GM12865 (cell line): ENCODE results near the gene GET3.

ENCODE experiments used
- DNase-seq: peaks from one replicate; pipeline ENCODE4 v3.0.0; 2010; ENCODE audit warnings: low read depth
- H3K4me3 ChIP-seq: 2 replicates; pipeline ENCODE4 v1.5.1; 2011; ENCODE audit warnings: mild to moderate bottlenecking, low read depth, low read length, control low read depth
- CTCF ChIP-seq: IDR thresholded peaks from 2 replicates; pipeline ENCODE4 v1.5.1; 2011; ENCODE audit warnings: low read length, control low read depth, low read depth, inconsistent platforms; ENCODE audit not compliant: insufficient read depth; ENCODE audit errors: missing control alignments

Gene GET3

DNA sequence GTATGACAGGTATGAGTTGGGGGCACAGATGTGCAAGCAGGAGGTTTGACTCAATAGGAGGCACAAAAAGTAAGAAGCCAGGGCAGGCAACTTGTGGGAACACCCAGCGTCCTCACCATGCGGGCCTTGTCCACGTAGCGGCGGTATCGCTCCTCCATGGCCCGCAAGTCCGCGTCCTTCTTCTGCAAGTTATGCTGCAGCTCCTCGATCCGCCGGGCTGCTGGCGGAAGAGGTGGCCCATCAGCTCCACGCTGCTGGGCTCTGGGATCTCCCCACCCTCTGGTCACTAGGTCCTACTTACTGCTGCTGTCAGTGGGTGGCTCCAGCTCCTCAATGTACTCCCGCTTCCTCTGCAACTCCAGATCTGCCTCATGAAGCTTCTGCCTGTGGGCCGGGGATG lies 27.4 kb downstream of the GET3 start:
- no peak for DNase-seq
- no peak overlapping the region for H3K4me3 ChIP-seq
- no peak for TF ChIP-seq CTCF

- peak overlapping the region; percentile 28; the same call in 1 of the 2 replicates for H3K4me3 ChIP-seq
- DNase-seq: peak; percentile 84
- peak; percentile 85 for TF ChIP-seq CTCF
Measured at GRCh38 chr19:12766051-12766521, 28.8 kb downstream of the GET3 start.

DNA sequence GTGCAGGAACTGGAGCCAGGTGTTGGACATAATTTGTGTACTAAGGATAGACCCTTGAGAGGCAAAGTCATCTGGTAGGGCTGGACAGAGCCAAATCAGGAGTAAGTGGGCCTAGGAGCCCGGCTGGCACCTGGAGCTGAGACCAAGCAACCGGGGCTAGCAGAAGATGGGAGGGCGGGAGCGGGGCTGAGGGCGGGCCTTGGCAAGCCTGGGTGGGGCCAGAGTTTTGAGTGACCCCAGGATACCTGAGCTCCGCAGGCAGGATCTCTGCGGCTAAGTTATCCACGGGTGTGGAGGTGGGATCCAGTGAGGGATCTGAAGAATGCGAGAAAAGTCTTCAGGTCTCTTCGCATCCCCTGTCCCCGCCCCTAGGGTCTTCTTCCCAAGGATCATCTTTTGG lies 29.9 kb downstream of the GET3 start:
- no peak overlapping the region for H3K4me3 ChIP-seq
- TF ChIP-seq CTCF: no peak
- no peak for DNase-seq

GRCh38 chr19:12767666-12768065 lies 30.4 kb downstream of the GET3 start:
- H3K4me3 ChIP-seq: no peak overlapping the region
- DNase-seq: no peak
- no peak for TF ChIP-seq CTCF

- TF ChIP-seq CTCF: peak; percentile 7
- DNase-seq: peak; percentile 89
- no peak overlapping the region for H3K4me3 ChIP-seq
Measured at GRCh38 chr19:12769689-12770088, 32.4 kb downstream of the GET3 start.

DNA sequence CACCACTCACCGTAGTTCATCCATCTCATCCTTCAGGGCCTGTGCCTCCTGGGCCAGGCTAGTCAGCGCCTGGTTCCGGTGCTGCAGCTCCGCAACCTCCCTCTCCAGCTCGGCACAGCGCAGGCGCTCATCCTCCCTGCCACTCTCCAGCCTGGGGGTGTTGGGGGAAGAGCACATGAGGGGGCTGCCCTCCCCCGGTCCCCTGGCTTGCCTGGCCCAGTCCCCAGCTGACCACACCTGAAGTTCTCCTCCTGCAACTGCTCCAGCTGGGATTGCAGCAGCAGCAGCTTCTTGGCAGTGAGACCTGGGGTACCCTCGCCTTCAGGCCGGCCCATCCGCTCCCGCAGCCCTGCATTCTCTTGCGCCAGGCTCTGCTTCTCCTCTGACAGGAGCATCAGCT lies 33.6 kb downstream of the GET3 start:
- DNase-seq: no peak
- no peak for TF ChIP-seq CTCF
- no peak overlapping the region for H3K4me3 ChIP-seq

- H3K4me3 ChIP-seq: no peak overlapping the region
- no peak for TF ChIP-seq CTCF
- DNase-seq: no peak
Measured at GRCh38 chr19:12772323-12772722, 35.0 kb downstream of the GET3 start.
